Glutamatergic neuron (in vitro differentiated cells): ENCODE data around the gene PTPRC. TPM values are rescaled to one million over a fixed set of nuclear protein-coding genes. Genes with fewer than 3 reads are reported as not detected.

Experiments used
- DNase-seq: peaks from one replicate; pipeline ENCODE4 v3.0.0; 2022
- H3K27ac Mint-ChIP-seq: one replicate; pipeline ENCODE4 v1.8.0; 2020; ENCODE audit warnings: mild to moderate bottlenecking, mixed read lengths, inconsistent platforms; ENCODE audit not compliant: unreplicated experiment
- H3K27me3 Mint-ChIP-seq: one replicate; pipeline ENCODE4 v1.8.0; 2020; ENCODE audit warnings: mild to moderate bottlenecking, moderate library complexity, mixed read lengths, inconsistent platforms; ENCODE audit not compliant: unreplicated experiment
- H3K36me3 Mint-ChIP-seq: one replicate; pipeline ENCODE4 v1.8.0; 2020; ENCODE audit warnings: mild to moderate bottlenecking, mixed read lengths, inconsistent platforms; ENCODE audit not compliant: unreplicated experiment
- H3K4me1 Mint-ChIP-seq: one replicate; pipeline ENCODE4 v1.8.0; 2020; ENCODE audit warnings: mild to moderate bottlenecking, low read depth, mixed read lengths, inconsistent platforms; ENCODE audit not compliant: unreplicated experiment
- H3K4me3 Mint-ChIP-seq: one replicate; pipeline ENCODE4 v1.8.0; 2020; ENCODE audit warnings: mild to moderate bottlenecking, mixed read lengths, inconsistent platforms; ENCODE audit not compliant: unreplicated experiment
- H3K9me3 Mint-ChIP-seq: one replicate; pipeline ENCODE4 v1.8.0; 2020; ENCODE audit warnings: mild to moderate bottlenecking, moderate library complexity, mixed read lengths, inconsistent platforms; ENCODE audit not compliant: unreplicated experiment
- total RNA-seq: library from RNA; stranded (reverse); fragmentation: NEBNext Ultra II Directional; extraction: Animal tissue kit (Norgen Biotek cat#: 25700); gene quantifications from one replicate; pipeline ENCODE4 v1.2.1, GENCODE V29; 2021; ENCODE audit not compliant: unreplicated experiment
- TF ChIP-seq, protein P1 (sequence below): fragments of 200-600 bp; sonication (generic); IDR thresholded peaks from one replicate; pipeline ENCODE4 v1.5.0; 2021; ENCODE audit not compliant: partially characterized antibody, unreplicated experiment

Gene PTPRC
- total RNA-seq, 1 donor from 2014 or later = not detected

DNA sequence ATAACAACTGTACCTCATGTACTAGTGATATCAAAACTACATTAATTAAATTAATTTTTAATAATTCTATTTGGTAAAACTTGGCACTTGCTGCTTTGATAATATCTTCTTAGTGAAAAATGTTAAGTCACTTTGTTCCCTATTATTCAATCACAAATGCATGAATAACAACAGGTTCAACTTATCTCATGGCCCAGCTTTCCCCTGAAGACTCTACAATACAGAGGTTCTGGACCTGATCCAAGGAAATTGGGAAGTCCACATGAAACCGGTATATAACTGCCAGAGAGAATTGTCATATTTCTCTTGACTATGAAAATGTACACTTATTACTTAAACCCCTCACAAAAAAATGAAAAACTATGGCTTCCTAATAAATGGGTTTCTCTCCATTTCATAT lies 33.9 kb upstream of the PTPRC start:
- Mint-ChIP-seq H3K36me3 (no peaks in the 10 kb centered on the region), H3K9me3 (no peaks in the 10 kb centered on the region), H3K27me3 (no peaks in the 10 kb centered on the region), H3K27ac (no peak overlapping the region), H3K4me1 (peaks cover 2% of the 10 kb centered on the region), H3K4me3 (no peak overlapping the region)
- DNase-seq = no peak
- TF ChIP-seq, protein P1, sequence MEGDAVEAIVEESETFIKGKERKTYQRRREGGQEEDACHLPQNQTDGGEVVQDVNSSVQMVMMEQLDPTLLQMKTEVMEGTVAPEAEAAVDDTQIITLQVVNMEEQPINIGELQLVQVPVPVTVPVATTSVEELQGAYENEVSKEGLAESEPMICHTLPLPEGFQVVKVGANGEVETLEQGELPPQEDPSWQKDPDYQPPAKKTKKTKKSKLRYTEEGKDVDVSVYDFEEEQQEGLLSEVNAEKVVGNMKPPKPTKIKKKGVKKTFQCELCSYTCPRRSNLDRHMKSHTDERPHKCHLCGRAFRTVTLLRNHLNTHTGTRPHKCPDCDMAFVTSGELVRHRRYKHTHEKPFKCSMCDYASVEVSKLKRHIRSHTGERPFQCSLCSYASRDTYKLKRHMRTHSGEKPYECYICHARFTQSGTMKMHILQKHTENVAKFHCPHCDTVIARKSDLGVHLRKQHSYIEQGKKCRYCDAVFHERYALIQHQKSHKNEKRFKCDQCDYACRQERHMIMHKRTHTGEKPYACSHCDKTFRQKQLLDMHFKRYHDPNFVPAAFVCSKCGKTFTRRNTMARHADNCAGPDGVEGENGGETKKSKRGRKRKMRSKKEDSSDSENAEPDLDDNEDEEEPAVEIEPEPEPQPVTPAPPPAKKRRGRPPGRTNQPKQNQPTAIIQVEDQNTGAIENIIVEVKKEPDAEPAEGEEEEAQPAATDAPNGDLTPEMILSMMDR = no peak

DNA sequence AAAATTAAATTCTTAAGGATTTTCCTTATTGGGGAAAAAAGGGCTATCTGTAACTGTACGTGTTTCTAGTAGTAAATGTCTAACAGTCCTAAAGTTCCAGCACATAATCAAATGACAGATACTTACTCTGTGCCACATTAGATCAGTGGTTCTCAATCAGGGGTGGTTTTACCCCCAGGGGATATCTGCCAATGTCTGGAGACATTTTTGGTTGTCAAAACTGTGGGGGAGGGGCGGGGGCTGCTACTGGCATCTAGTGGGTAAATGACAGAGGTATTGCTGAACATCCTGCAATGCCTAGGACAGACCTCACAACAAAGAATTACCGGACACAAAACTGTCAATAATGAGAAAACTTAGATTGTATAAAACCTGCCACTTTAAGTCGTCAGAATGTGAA lies 33.4 kb upstream of the PTPRC start:
- H3K27ac Mint-ChIP-seq = no peak overlapping the region
- no peaks in the 10 kb centered on the region for H3K36me3 Mint-ChIP-seq
- no peak overlapping the region for H3K4me3 Mint-ChIP-seq
- TF ChIP-seq, protein P1 = no peak
- no peak for DNase-seq
- H3K27me3 Mint-ChIP-seq = no peaks in the 10 kb centered on the region
- no peaks in the 10 kb centered on the region for H3K9me3 Mint-ChIP-seq
- H3K4me1 Mint-ChIP-seq = peaks cover 2% of the 10 kb centered on the region

DNA sequence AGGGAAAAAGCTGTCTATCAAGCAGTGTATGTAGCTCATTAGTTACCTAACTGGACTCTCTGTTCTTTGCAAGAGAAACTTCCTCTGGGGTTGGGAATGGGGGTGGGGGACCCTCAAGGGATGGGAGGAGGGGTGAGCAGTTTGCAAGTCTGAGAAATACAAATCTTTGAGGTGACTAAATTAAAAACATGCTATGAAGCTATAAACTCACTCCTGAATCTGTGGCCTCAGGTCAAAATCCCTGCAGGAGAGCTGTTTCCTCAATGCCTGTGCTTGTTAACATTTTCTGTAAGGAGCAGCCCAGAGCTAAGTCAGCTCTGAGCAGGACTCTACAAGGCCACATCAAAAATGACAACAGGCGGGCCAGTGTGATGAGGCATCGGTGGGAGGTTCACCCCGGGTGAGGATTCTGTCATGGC lies 32.8 kb upstream of the PTPRC start:
- Mint-ChIP-seq H3K36me3 (no peaks in the 10 kb centered on the region), H3K4me1 (peaks cover 2% of the 10 kb centered on the region), H3K9me3 (no peaks in the 10 kb centered on the region), H3K27ac (no peak overlapping the region), H3K27me3 (no peaks in the 10 kb centered on the region), H3K4me3 (no peak overlapping the region)
- no peak for DNase-seq
- TF ChIP-seq, protein P1 = no peak

DNA sequence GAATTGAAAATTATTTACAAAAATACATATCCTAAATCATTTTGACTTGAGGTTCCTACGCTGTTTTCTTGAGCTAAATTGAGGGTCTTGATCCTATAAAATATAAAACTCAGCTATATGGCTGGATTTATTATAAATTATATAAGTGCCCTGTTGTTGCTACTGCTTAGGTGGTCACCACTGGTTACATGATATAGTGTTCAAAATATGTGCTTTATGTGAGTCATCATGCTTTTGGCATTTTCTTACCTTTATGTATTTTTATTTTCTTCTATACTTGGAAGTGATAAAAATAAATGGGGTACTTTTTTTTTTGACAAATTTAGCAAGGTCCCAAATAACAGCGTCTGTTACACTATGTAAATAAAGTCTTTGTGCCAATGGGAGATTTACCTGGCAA lies 31.1 kb upstream of the PTPRC start:
- TF ChIP-seq, protein P1 = no peak
- Mint-ChIP-seq H3K36me3 (no peaks in the 10 kb centered on the region), H3K27ac (no peak overlapping the region), H3K4me3 (no peak overlapping the region), H3K4me1 (peaks cover 2% of the 10 kb centered on the region), H3K9me3 (no peaks in the 10 kb centered on the region), H3K27me3 (no peaks in the 10 kb centered on the region)
- DNase-seq = no peak

DNA sequence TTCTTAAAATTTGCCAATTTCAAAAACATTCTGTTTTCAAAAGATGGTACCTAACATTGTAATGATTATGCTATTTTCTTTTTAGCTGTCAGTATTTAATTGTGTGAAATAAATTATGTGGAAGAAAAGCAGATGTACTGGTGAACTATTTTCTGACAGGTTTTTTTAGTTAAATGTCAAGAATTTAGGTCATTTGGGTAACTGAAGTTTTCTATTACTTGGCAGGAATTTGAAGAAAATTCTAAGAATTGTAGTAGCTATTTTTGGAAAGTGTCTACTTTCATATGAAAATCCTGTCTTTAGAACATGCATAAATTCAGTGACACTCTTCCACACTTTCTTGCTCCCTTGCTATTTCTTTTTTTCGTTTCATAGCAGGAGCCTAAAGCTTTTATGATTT lies 28.5 kb upstream of the PTPRC start:
- TF ChIP-seq, protein P1 = no peak
- DNase-seq = no peak
- Mint-ChIP-seq H3K9me3 (no peaks in the 10 kb centered on the region), H3K27me3 (peaks cover 1% of the 10 kb centered on the region), H3K4me1 (peaks cover 2% of the 10 kb centered on the region), H3K36me3 (no peaks in the 10 kb centered on the region), H3K27ac (no peak overlapping the region), H3K4me3 (no peak overlapping the region)
